ENCODE results near the gene GPLD1.
"Not testable (repeated sequence)": the region's sequence is repeated elsewhere in the genome, so short reads cannot be mapped to it uniquely, and the experiment has no call there.

Gene GPLD1

DNA sequence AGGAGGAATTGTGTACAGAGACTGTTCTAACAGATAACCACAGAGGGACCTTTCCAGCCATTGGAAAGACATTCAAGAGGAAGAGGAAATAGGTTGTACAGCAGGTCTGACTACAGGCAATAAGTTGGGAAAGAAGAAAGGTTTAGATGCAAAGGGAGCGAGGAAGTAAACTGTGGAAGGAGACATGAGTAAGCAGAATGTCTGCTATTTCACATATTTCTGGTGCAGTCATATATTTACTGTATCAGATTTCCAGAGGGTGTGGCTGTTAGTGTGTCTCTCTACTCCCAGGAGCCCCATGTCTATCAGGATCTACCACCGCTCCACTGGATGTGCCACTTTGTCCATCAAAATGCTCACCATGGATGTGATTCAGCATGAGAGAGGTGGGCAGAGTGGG, 60.8 kb downstream of the GPLD1 start:
- H3K4me3 ChIP-seq, result no peak overlapping the region
- H3K9me3 ChIP-seq (ENCODE audit: low read depth, low read length), result no peaks in the 10 kb centered on the region
- DNase-seq (ENCODE audit: low read depth, low spot score), result no peak
- H3K27ac ChIP-seq, result no peak overlapping the region
- H3K9ac ChIP-seq (ENCODE audit: insufficient read length), result no peak overlapping the region
- H3K36me3 ChIP-seq (ENCODE audit: insufficient read depth, low read length), result peaks cover 29% of the 10 kb centered on the region
- TF ChIP-seq FOXP2 (optimal IDR thresholded peaks at IDR 0.05; ENCODE audit: control extremely low read depth, extremely low read length, insufficient read depth), result no peak
- no peak for TF ChIP-seq POLR2AphosphoS5 (IDR thresholded peaks at IDR 0.05; ENCODE audit: borderline replicate concordance, low read depth, low read length)
- TF ChIP-seq EZH2 (IDR thresholded peaks at IDR 0.05), result no peak

- no peak for TF ChIP-seq FOXP2 (optimal IDR thresholded peaks at IDR 0.05; ENCODE audit: control extremely low read depth, extremely low read length, insufficient read depth)
- no peak for TF ChIP-seq POLR2AphosphoS5 (IDR thresholded peaks at IDR 0.05; ENCODE audit: borderline replicate concordance, low read depth, low read length)
- TF ChIP-seq EZH2 (IDR thresholded peaks at IDR 0.05), result no peak
These were observed 62.5 kb downstream of the GPLD1 start for GRCh38 chr6:24426729-24427446.

DNA sequence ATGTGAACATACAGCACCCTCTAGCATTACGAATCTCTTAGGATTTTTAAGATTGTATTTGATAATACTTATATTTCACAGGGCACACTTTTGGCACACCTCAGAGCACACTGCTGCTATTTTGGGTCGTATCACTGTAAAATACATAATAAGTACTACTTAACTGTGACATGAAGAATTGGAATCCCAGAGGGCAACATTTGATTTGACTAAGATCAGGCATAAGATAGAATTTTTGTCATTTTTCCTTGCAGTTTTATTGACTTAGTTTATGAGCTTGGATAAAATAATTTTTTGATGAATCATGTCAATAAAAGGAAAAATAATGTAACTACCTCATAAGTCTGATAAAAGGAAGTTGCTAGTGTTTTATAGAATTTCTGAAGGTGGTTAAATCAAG, 64.3 kb downstream of the GPLD1 start:
- peaks cover 63% of the 10 kb centered on the region for H3K36me3 ChIP-seq (ENCODE audit: insufficient read depth, low read length)
- DNase-seq (ENCODE audit: low read depth, low spot score), result no peak
- no peak overlapping the region for H3K4me3 ChIP-seq
- no peak overlapping the region for H3K27ac ChIP-seq
- no peak overlapping the region for H3K9ac ChIP-seq (ENCODE audit: insufficient read length)
- H3K9me3 ChIP-seq (ENCODE audit: low read depth, low read length), result no peaks in the 10 kb centered on the region
- TF ChIP-seq EZH2 (IDR thresholded peaks at IDR 0.05) (no peak), FOXP2 (optimal IDR thresholded peaks at IDR 0.05; ENCODE audit: control extremely low read depth, extremely low read length, insufficient read depth) (no peak), POLR2AphosphoS5 (IDR thresholded peaks at IDR 0.05; ENCODE audit: borderline replicate concordance, low read depth, low read length) (no peak)

More at GRCh38 chr6:24426729-24427446, 62.5 kb downstream of the GPLD1 start:
- Histone ChIP-seq H3K4me3 (no peak overlapping the region), H3K9me3 (ENCODE audit: low read depth, low read length) (no peaks in the 10 kb centered on the region), H3K9ac (ENCODE audit: insufficient read length) (no peak overlapping the region), H3K27ac (no peak overlapping the region), H3K36me3 (ENCODE audit: insufficient read depth, low read length) (peaks cover 46% of the 10 kb centered on the region)
- no peak for DNase-seq (ENCODE audit: low read depth, low spot score)

DNA sequence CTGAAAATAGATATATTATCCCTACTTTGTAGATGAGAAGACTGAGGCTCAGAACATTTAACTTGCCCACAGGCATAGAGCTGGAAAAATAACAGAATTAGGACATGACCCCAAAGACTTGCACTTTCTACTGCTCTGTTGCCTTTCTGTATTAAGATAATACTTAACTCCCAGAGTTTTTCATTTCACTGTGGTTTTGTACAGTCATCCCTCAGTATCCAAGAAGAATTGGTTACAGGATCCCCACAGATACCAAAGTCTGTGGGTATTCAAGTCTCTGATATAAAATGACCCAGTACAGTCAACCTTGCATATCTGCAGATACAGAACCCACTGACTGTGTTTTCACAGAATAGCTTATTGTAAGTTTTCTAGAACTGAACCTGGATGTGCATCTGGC, 69.9 kb downstream of the GPLD1 start:
- H3K36me3 ChIP-seq (ENCODE audit: insufficient read depth, low read length), result peaks cover 92% of the 10 kb centered on the region
- H3K4me3 ChIP-seq, result no peak overlapping the region
- H3K27ac ChIP-seq, result no peak overlapping the region
- H3K9me3 ChIP-seq (ENCODE audit: low read depth, low read length), result no peaks in the 10 kb centered on the region
- TF ChIP-seq EZH2 (IDR thresholded peaks at IDR 0.05) (no peak), POLR2AphosphoS5 (IDR thresholded peaks at IDR 0.05; ENCODE audit: borderline replicate concordance, low read depth, low read length) (no peak), FOXP2 (optimal IDR thresholded peaks at IDR 0.05; ENCODE audit: control extremely low read depth, extremely low read length, insufficient read depth) (no peak)
- no peak for DNase-seq (ENCODE audit: low read depth, low spot score)
- H3K9ac ChIP-seq (ENCODE audit: insufficient read length), result no peak overlapping the region

- Histone ChIP-seq H3K9me3 (ENCODE audit: low read depth, low read length) (no peaks in the 10 kb centered on the region), H3K36me3 (ENCODE audit: insufficient read depth, low read length) (peaks cover 82% of the 10 kb centered on the region), H3K9ac (ENCODE audit: insufficient read length) (no peak overlapping the region), H3K4me3 (no peak overlapping the region), H3K27ac (no peak overlapping the region)
- no peak for DNase-seq (ENCODE audit: low read depth, low spot score)
- no peak for TF ChIP-seq FOXP2 (optimal IDR thresholded peaks at IDR 0.05; ENCODE audit: control extremely low read depth, extremely low read length, insufficient read depth)
- no peak for TF ChIP-seq POLR2AphosphoS5 (IDR thresholded peaks at IDR 0.05; ENCODE audit: borderline replicate concordance, low read depth, low read length)
- no peak for TF ChIP-seq EZH2 (IDR thresholded peaks at IDR 0.05)
These were observed 73.6 kb downstream of the GPLD1 start for GRCh38 chr6:24415753-24416152.

DNA sequence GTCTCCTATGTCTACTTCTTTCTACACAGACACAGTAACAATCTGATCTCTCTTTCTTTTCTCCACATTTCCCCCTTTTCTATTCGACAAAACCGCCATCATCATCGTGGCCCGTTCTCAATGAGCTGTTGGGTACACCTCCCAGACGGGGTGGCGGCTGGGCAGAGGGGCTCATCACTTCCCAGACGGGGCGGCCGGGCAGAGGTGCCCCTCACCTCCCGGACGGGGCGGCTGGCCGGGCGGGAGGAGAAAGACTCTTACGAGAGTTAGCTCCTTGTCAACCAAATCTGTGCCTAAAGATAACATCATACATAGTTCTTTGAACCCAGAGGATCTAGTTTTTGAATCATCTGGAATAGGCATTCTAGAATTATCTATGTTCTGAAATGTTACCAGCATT, 74.8 kb downstream of the GPLD1 start:
- H3K9ac ChIP-seq (ENCODE audit: insufficient read length); DNase-seq (ENCODE audit: low read depth, low spot score); H3K4me3 ChIP-seq; H3K9me3 ChIP-seq (ENCODE audit: low read depth, low read length); H3K27ac ChIP-seq: not testable (repeated sequence)
- peaks cover 81% of the 10 kb centered on the region for H3K36me3 ChIP-seq (ENCODE audit: insufficient read depth, low read length)

GRCh38 chr6:24412294-24412693, 77.1 kb downstream of the GPLD1 start:
- H3K9ac ChIP-seq (ENCODE audit: insufficient read length), result no peak overlapping the region
- TF ChIP-seq EZH2 (IDR thresholded peaks at IDR 0.05) (no peak), POLR2AphosphoS5 (IDR thresholded peaks at IDR 0.05; ENCODE audit: borderline replicate concordance, low read depth, low read length) (no peak), FOXP2 (optimal IDR thresholded peaks at IDR 0.05; ENCODE audit: control extremely low read depth, extremely low read length, insufficient read depth) (no peak)
- H3K27ac ChIP-seq, result no peak overlapping the region
- H3K36me3 ChIP-seq (ENCODE audit: insufficient read depth, low read length), result peaks cover 85% of the 10 kb centered on the region
- DNase-seq (ENCODE audit: low read depth, low spot score), result no peak
- H3K9me3 ChIP-seq (ENCODE audit: low read depth, low read length), result no peaks in the 10 kb centered on the region
- no peak overlapping the region for H3K4me3 ChIP-seq

- Histone ChIP-seq H3K9me3 (ENCODE audit: low read depth, low read length) (no peaks in the 10 kb centered on the region), H3K27ac (no peak overlapping the region), H3K4me3 (no peak overlapping the region), H3K9ac (ENCODE audit: insufficient read length) (no peak overlapping the region), H3K36me3 (ENCODE audit: insufficient read depth, low read length) (peaks cover 81% of the 10 kb centered on the region)
- no peak for DNase-seq (ENCODE audit: low read depth, low spot score)
- TF ChIP-seq EZH2 (IDR thresholded peaks at IDR 0.05), result no peak
- no peak for TF ChIP-seq FOXP2 (optimal IDR thresholded peaks at IDR 0.05; ENCODE audit: control extremely low read depth, extremely low read length, insufficient read depth)
- no peak for TF ChIP-seq POLR2AphosphoS5 (IDR thresholded peaks at IDR 0.05; ENCODE audit: borderline replicate concordance, low read depth, low read length)
These were observed 78.8 kb downstream of the GPLD1 start for GRCh38 chr6:24410622-24411021.
